HG03045 (cell line): ENCODE measurements around the gene LEPR.
A peak's percentile ranks its signal among the peaks of the same experiment; 100 is the strongest.
"Not testable (repeated sequence)": the region's sequence is repeated elsewhere in the genome, so short reads cannot be mapped to it uniquely, and the experiment has no call there.

Source experiments
- ATAC-seq: cut with Tn5 transposase; IDR thresholded peaks from one replicate; pipeline ENCODE4 v1.9.1; 2021; ENCODE audit warnings: mild to moderate bottlenecking, moderate library complexity; ENCODE audit not compliant: unreplicated experiment

Gene LEPR

GRCh38 chr1:65420590-65421350 lies at the start of gene LEPR, which contains the start of gene LEPROT:
TSS of gene LEPR (plus strand) at chr1:65420668. CDS start at chr1:65565566, 144,898 bp downstream.
TSS of gene LEPROT (plus strand) at chr1:65420668. CDS start at chr1:65420725, 57 bp downstream.
- peak; percentile 69 for ATAC-seq

DNA sequence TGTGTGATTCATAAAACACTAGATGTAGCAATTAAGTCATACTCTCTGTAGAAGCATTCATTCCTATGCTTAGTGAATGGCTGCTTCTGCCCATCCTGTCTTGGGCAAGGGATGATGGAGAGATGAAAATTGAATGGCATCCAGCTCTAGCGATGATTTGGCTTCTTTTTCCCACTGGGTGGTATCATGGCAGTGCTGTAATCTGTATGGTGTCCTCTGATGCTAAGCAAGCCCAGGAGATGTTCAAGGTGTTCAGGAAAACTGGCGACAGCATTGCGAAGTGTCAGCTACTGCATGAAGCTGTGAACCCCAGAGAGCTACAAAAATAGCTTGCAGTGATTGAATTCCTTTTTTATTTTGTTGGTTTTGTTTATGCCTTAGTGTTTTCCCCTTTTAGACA lies 48.9 kb upstream of the LEPR start:
- no peak for ATAC-seq

DNA sequence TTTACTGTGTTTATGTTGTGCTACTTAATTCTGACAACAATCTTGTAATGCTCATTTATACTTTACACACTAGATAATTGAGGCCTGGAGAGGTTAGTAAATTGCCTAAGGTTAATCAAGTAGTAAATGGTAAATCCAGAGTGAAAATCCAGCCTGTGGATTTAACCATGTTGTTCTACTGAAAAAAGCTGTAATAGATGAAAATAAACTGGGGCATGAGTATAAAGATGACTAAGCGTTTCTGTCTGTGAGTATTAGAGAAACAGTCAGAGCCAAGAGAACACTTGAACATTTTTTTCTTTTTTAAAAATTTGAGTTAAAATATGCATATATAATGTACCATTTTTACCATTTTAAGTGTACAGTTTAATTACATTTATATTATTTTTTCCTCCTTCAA lies 47.9 kb upstream of the LEPR start:
- ATAC-seq: no peak

- no peak for ATAC-seq
Observed at GRCh38 chr1:65377496-65378246, 42.8 kb upstream of the LEPR start.

- ATAC-seq: no peak
Observed at GRCh38 chr1:65378247-65378946, 42.1 kb upstream of the LEPR start.

DNA sequence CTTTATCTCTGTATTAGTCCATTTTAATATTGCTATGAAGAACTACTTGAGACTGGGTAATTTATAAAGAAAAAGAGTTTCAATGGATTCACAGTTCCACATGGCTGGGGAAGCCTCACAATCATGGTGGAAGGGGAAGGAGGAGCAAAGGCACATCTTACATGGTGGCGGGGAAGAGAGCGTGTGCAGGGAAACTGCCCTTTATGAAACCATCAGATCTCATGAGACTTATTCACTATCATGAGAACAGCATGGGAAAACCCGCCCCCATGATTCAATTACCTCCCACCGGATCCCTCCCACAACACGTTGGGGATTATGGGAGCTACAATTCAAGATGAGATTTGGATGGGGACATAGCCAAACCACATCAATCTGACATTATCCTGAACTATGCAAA lies 36.0 kb upstream of the LEPR start:
- not testable (repeated sequence) for ATAC-seq

- no peak for ATAC-seq
Observed at GRCh38 chr1:65386439-65386838, 34.0 kb upstream of the LEPR start.

GRCh38 chr1:65387821-65388220 lies 32.6 kb upstream of the LEPR start:
- no peak for ATAC-seq

DNA sequence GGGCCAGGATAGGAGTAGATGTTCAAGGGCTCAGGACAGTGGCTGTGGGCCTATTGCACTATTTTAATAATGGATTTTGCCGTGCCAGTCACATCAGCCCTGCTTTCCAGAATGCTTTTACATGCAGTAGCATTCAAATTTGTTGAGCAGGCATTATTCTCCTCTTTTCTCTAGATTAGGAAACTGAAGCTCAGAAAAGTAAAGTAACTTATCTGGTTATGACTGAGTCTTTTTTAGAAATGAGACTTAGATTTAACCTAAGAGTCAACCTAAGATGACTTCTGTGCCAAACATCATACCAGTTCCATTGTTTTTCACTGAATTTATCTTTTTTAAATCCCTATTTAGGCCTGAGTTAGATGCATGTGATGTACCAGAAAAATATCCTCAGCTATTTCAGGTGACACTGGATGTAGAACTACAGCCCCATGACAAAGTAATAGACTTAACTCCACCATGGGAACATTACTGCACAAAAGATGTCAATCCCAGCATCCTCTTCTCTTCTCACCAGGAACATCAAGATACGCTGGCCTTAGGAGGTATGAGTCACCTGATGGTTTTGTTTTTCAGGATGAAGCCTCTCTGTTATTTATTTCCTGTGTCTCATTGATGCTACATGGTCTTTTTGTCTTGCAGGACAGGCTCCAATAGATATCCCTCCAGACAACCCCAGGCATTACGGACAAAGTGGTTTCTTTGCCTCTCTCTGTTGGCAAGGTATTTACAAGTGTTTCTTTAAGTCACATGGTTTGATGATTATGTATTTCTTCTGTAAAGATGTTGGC lies 31.4 kb upstream of the LEPR start:
- ATAC-seq: no peak

DNA sequence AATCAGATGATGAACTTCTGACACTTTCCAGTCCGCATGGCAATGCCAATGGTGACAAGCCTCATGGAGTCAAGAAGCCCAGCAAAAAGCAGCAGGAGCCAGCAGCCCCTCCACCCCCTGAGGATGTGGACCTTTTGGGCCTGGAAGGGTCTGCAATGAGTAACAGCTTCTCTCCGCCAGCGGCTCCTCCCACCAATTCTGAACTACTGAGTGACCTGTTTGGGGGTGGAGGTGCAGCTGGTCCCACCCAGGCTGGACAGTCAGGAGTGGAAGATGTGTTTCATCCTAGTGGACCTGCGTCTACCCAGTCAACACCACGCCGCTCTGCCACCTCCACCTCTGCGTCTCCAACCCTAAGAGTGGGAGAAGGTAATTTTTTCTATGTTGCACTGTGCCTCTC lies 28.0 kb upstream of the LEPR start:
- no peak for ATAC-seq

- peak; percentile 92 for ATAC-seq
Observed at GRCh38 chr1:65393347-65393746, 27.1 kb upstream of the LEPR start.

DNA sequence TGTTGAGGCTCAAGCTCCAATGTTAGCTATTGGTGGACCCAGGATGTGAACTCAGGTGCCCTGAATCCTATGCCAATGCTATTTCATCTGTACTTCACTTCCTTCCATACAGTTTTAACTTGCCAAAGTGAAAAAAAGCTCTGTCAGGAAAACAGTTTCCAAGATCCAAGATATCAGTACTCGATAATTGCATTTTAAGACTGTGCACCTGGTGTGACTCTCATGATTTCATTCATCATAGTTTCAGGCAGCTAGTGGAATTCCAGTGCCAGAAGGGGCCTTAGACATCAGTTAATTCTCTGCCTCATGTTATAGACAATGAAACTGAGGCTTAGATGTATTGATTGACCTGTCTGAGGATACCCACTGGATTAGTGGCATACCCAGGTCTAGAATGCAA lies 26.5 kb upstream of the LEPR start:
- no peak for ATAC-seq

GRCh38 chr1:65395887-65396612 lies 24.4 kb upstream of the LEPR start:
- no peak for ATAC-seq

- no peak for ATAC-seq
Observed at GRCh38 chr1:65398083-65398482, 22.4 kb upstream of the LEPR start.

GRCh38 chr1:65399003-65399402 lies 21.5 kb upstream of the LEPR start:
- no peak for ATAC-seq

GRCh38 chr1:65401612-65402011 lies 18.9 kb upstream of the LEPR start:
- ATAC-seq: no peak

DNA sequence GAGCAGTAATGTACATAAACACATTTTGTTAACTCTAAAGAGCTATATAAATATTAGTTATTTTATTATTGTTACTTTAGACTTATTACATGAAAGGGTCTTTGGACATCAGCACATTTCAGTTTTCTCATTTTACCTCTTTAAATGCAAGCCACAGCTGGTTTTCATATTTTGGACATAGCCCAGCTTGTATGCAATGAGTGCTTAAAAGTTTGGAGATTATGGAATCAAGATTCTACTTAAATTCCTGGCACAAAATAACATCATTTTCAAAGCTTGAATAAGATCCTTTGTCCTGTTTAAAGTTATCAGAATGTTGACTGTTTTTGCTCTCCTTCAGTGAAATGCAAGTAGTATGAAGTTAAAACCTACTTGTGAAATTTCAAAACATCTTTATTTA lies 15.5 kb upstream of the LEPR start:
- no peak for ATAC-seq

- ATAC-seq: no peak
Observed at GRCh38 chr1:65407877-65408276, 12.6 kb upstream of the LEPR start.

GRCh38 chr1:65409314-65409713 lies 11.2 kb upstream of the LEPR start:
- ATAC-seq: no peak

GRCh38 chr1:65409816-65410326 lies 10.6 kb upstream of the LEPR start:
- ATAC-seq: no peak
